GM21737 (cell line): ENCODE results near the gene SC5D.

Experiments
- ATAC-seq: cut with Tn5 transposase; IDR thresholded peaks from one replicate; pipeline ENCODE4 v1.9.1; 2021; ENCODE audit warnings: mild to moderate bottlenecking, moderate library complexity; ENCODE audit not compliant: unreplicated experiment

Gene SC5D

DNA sequence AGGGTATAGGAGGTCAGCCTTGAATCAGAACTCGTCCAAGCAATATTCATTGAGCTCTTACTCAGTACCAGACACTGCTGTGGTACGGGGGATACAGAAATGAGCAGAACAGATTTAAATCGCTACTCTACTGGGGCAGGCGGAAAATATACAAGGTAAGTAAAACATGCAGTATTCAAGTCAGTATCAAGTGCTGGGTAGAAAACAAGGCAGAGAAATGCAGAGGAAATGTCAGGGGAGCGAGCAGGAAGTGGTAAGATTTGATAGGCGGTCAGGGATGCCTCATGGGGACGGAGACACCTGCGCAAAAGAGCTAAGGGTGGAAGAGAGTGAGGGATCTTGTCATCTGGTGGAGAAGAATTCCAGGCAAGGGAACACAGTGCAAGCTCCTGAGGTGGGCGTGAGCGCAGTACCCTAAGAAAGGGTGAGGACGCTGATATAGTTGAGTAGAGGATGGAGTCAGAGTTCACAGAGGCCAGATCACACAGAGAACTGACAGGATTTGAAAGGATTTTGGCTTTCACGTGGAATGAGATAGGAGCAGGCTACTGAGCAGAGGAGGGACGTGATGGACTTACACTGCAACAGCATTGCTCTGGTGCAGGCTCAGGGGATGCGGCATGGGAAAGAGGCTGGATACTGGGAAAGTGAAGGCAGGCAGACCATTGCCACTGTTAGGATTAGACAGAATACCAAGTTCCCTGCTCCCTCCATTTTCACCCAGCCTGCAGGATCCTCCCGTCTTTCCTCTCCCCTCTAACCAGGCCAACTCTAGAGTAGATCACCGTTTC, 35.8 kb downstream of the SC5D start:
- peak; percentile 51 for ATAC-seq

GRCh38 chr11:121328967-121329679, 36.6 kb downstream of the SC5D start:
- ATAC-seq, result no peak

- ATAC-seq, result no peak
Measured at GRCh38 chr11:121329781-121330395, 37.3 kb downstream of the SC5D start.

- no peak for ATAC-seq
Measured at GRCh38 chr11:121330614-121331435, 38.3 kb downstream of the SC5D start.

DNA sequence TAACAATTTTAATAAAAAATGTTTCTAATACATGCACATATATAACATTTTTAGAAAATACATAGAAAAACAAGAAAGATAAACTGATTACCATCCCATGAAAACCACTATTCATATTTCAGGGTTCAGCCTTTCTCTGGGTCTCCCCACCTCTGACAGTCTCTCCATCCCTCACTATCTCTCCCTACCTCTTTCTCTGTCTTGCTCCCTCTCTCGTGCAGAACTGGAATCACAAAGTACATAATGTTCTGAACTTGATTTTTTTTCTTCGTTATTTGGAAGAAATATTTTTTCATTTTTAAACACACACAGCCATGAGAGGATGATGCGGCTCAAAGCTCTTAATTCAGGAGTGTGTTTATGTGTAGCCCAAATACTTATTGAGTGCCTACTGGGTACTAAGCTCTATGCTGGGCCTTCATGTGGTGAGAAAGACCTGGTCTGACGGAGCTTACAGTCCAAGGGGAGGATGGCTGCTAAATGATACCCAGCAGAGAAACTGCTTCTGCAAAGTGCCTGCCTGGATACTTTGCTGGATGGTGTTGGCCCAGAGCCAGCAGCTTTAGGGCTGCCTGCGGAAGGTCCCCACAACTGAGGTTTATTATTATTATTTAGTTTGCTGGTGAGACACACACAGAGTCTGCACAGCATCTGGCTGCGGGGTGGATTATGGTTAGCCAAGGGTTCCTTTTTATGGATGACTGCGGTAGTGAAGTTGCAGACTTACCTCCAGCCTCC, 42.6 kb downstream of the SC5D start:
- ATAC-seq, result no peak

DNA sequence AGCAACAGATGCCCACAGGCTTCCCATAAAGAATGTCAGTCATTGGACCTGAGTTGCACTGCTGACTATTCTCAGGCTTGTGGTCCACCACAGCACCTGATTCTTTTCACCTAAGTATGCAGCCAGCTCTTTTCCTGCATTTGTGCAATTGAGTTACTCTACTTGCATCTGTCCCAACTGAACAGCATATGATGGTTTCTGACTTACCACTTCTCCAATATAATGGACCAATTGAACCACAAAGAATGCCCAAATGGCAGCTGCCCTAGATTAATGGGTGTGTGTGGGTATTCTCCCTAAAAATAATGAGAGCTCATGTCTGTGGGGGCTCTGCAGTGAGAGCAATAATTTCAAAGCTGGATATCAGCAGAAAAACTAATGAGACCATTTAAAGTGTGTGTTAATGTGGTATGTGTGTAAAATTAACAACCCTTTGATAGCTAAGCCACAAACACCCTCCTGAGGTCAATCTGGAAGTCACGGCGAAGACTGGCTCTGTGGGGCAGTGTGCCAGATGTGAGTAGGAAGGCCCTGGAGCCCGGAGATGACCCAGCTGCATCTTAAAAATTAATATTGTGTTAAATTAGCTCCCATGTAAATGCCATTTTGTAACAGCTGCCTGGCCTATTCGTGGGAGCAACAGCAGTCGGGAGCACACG, 43.8 kb downstream of the SC5D start:
- ATAC-seq, result no peak

- no peak for ATAC-seq
Measured at GRCh38 chr11:121337078-121337477, 44.5 kb downstream of the SC5D start.

DNA sequence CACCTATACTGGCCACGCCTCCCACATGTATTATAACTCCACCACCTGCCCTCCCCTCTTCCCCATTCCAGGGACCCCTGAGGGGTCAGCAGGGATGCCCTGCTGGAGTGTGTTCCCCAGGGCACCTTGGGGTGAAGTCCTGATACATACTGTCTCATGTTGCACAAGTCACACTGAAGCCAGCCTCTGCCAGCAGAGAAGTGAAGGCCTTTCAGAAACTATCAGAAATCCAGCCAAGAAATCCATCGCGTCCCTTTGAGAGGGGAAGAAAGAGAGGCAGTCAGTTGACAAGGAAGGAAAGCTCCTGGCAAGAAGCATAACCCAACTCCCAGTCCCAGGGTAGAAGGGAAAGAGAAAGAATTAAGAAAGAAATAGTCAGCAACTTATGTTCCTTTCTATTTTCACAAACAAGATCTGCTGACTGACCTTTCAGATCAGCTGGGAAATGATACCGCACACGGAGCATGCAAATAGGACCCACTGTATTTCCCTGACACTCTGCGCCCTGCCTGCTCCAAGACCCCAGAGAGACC, 45.2 kb downstream of the SC5D start:
- ATAC-seq, result no peak

DNA sequence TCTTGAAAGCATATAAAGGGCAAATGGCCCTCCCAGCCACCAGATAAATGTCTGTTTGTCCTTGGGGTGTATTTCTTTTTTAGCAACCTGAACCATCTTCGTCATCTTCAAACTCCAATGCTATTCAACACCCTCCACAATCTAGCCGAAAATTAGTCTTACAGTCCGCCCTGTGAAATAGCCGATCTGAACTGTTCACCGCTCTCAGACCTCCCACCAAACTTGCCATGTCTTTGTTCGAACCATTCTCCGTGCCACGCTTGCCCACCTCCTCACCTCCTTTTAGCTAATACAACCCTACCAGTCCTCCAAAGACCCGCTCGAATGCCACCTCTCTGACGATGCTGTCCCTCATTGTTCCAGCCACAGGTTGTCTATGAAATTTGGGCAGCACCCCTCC, 46.0 kb downstream of the SC5D start:
- ATAC-seq, result no peak

DNA sequence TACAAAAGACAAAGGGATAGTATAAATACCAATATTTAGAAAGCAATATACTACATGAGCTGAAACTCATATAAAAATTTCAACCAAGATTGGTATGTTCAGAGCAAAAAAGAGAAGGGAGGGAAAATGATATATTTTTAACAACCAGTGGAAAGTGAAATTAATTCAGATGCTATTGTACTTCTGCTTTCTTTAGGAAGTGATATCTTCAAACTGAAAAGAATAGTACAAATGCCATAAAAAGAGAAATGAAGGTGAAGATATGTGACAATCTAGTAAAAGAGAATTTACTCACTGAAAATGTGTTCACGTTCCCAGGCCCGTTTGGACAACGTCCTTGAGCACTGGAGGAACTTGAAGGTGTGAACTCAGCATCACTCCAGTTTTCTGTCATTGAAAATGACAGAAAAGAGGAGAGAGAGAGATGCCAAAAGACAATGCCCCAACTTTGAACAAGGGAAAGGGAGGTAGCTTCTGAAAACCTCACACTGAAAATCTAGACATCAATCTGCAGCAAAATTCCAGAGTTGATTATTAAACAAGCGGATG, 47.5 kb downstream of the SC5D start:
- ATAC-seq, result no peak

DNA sequence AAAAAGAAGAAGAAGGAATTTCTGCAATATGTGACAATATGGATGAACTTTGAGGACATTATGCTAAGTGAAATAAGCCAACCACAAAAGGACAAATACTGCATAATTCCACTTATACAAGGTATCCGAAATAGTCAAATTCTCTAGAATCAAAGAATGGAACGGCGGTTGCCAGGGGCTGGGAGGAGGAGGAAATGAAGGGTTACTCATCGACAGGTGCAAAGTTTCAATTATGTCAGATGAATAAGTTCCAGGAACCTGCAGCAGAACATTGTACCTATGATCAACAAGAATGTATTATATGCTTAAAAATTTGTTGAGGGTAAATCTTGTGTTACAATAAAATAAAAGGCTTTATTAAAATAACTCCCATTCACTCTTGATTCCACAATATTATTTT, 49.0 kb downstream of the SC5D start:
- no peak for ATAC-seq

DNA sequence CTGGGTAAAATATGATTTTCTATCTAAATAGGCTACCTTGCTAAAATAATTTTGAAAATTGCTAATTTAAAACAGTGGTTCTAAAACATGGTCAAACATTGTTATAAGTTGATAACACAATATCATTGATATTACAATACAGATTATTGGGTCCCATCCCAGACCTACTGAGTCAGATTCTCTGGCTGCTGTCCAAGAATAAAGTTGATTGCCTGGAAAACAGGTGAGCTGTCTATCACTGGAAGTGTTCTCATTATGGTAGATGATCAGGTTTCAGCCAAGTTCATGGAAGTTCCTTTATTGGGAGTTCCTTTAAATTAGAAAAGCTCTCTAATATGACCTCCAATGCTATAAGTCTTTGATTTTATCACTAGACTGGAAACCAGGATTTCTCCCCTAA, 52.3 kb downstream of the SC5D start:
- ATAC-seq, result no peak

- no peak for ATAC-seq
Measured at GRCh38 chr11:121347094-121347493, 54.5 kb downstream of the SC5D start.

DNA sequence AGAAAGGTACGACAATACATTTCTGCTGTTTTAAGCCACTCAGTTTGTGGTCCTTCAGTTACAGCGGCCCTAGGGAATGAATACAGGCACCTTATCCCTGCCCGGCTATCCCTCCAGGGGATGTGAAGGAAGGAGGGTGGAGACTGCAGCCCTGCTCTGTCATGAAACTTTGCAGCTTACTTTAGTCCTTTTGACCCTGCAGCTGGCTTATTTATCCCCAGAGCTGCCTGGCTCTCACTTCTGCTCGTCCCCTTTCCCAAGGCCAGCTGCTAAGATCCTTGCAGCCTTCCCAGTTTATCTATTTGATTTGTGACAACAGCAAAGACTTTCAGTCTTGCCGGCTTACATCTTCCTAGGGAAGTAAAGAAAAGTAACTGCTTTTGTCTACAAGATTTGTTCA, 55.2 kb downstream of the SC5D start:
- ATAC-seq, result no peak

- ATAC-seq, result no peak
Measured at GRCh38 chr11:121348220-121348875, 55.8 kb downstream of the SC5D start.

GRCh38 chr11:121349790-121350189, 57.2 kb downstream of the SC5D start:
- no peak for ATAC-seq

- ATAC-seq, result no peak
Measured at GRCh38 chr11:121350314-121351082, 57.9 kb downstream of the SC5D start.

- ATAC-seq, result no peak
Measured at GRCh38 chr11:121351083-121351630, 58.6 kb downstream of the SC5D start.
